G401 (cell line): Measurements from ENCODE around the gene RAB23. TPM values are rescaled to one million over a fixed set of nuclear protein-coding genes. Genes with fewer than 3 reads are reported as not detected.

ENCODE experiments used
- DNase-seq: peaks from one replicate; pipeline ENCODE4 v3.0.0-alpha.2; 2015; ENCODE audit warnings: low spot score
- in situ Hi-C: cut with HindIII; loops from 2 replicates; pipeline ENCODE4 v1.10.0; 2016; ENCODE audit warnings: low sequenced_read_pairs, mixed read lengths
- total RNA-seq: library from RNA; depleted of rRNA; stranded (reverse); fragments of >200 nt; shearing (Covaris generic); gene quantifications from 2 replicates; pipeline ENCODE4 v1.2.3, GENCODE V29; 2014; rRNA removed

Gene RAB23
- 26.7 and 32.7 TPM in 2 replicates for total RNA-seq

DNA sequence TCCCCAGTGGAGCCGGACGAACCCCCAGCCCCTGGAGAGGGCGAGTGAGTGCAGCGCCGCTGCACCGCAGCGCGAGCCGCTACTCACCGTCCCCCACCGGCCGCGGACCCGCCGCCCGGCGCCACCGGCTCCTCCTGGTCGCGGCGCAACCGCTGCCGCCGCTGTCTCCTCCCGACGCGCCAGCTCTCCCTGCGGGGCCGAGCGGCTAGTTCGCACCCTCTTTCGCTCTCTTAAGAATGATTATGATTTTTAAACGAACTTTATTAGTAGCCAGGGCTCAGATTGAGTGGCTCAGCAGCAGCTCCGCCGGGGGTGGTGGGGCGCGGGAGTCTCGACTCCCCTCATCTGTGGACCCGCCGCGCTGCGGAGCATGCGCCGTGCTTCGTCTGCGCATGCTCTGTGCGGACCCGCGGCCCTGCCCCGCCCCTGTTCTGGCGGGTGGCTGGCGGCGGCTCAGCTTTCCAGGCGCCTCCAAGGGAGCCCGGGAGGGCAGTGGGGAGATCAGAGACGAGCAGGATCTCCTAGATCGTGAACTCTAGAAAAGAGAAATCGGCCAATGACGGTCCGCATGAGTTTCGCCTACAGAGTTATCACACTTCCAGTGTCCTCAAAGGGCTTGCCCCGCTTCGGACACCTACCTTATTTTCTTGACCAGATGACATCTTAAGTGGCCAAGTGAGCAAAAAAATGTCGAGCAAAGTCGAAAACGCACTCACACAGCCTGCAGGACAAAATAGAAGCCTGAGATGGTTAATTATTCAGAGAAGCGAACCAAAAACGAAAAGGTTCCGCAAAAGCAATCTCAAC is at the start of gene RAB23:
Gene RAB23, minus strand, starts transcription at position 372 of the 807 bp plus-strand sequence. CDS start 11,927 bp downstream, outside the sequence.
- DNase-seq = peak; percentile 86
- in situ Hi-C loops = no loop called here

- in situ Hi-C loops = no loop called here
Observed at GRCh38 chr6:57268294-57268640, 46.2 kb upstream of the RAB23 start.

DNA sequence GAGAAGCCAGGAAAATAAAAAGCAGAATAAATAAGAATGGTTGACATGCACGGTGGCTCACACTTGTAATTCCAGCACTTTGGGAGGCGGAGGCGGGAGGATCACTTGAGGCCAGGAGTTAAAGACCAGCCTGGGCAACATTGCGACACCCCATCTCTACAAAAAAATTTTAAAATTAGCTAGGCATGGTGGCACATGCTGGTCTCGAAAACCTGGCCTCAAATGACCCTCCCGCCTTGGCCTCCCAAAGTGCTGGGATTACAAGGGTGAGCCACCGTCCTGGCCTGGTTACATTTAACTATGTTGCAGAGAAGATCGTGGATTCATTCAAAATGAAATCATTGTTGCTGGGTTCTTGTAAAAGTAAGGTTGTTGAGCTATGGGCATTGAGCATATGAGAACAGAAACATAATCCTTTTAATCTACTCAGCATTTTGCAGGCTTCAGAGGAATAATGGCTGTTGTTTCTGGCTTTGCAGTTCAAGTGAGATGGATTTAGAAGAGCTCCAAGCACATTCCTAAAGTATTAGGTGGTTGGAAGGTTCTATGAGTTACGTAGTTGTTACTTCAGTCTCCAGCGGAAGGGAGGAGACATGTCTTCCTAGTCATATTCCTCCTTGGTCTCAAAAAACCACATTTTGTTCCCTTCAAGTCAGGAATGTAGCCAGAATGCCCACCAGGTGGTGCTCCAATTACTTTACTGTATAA is 45.6 kb upstream of the RAB23 start:
- in situ Hi-C loops = no loop called here
- peak; percentile 27 for DNase-seq

More at GRCh38 chr6:57268294-57268640, 46.2 kb upstream of the RAB23 start:
- DNase-seq = no peak

- in situ Hi-C loops = no loop called here
- DNase-seq = no peak
Observed at GRCh38 chr6:57265755-57266221, 43.7 kb upstream of the RAB23 start.

GRCh38 chr6:57263739-57264138 is 41.6 kb upstream of the RAB23 start:
- in situ Hi-C loops = no loop called here

DNA sequence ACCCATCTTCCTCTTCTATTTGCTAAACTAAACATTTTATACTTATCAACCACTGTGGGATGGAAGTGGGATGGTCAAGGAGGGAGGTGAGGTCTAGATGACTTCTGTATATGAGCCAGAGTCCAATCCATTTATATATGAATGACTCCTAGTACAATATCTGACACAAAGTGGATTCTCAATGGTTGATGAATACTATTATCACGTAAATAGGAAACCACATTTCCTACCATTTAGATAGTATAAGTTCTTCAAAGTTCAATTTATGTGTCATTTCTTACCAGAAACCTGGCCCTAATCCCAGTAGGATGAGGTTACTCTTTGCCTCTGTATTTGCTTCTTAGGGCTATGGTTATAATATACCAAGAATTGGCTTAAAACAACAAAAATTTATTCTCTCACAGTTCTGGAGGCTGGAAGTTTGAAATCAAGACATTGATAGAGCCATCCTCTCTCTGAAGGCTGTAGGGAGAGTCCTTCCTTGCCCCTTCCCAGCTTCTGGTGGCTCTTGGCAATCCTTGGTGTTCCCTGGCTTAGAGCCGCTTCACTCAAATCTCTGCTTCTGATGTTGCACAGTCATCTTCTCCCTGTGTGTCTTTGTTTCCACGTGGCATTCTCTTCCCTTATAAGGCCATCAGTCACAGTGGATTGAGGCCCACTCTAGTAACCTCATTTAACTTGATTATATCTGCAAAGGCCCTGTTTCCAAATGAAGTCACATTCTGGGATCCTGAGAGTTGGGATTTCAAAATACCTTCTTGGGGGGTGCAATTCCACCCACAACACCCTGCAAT is 41.0 kb upstream of the RAB23 start:
- no peak for DNase-seq
- in situ Hi-C loops = no loop called here

More at GRCh38 chr6:57263739-57264138, 41.6 kb upstream of the RAB23 start:
- no peak for DNase-seq

DNA sequence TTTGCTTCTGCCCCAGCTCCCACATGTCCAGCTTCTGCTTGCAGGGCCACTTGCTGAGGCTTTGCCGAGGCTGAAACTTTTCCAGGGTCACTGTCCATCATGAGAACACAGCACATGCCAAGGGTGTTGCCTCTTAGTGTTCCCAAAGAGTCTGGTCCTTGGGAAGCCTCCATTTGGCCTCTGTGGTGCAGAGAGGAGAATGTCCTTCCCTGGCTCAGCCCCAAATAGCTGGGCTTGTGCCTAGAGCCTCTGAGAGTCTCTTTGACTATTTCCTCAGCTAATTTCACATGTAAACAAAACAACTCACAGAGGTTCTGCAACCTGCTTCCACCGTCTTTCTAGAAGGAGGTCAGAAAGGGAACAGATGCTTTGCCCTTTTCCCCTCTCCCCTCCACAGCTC is 40.4 kb upstream of the RAB23 start:
- in situ Hi-C loops = no loop called here
- peak; percentile 33 for DNase-seq

GRCh38 chr6:57261926-57262325 is 39.8 kb upstream of the RAB23 start:
- in situ Hi-C loops = no loop called here
- peak; percentile 17 for DNase-seq

DNA sequence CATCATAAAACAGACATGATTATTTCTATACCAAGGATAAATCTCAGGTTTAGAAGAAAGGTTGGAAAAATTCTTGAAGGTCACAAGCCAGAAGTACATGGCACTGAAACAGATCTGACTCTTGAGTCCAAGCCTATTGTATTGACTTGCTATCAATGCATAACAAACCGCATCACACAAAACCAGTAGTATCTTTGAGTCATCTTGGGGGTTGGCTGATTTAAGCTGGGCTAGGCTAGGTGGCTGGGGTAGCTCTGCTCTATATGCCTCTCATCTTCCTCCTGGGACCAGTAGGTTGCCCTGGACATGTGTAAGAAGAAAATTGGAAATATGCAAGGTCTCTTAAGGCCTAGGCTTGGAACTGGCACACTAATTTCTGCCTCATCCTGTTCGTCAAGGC is 37.0 kb upstream of the RAB23 start:
- in situ Hi-C loops = no loop called here
- no peak for DNase-seq

DNA sequence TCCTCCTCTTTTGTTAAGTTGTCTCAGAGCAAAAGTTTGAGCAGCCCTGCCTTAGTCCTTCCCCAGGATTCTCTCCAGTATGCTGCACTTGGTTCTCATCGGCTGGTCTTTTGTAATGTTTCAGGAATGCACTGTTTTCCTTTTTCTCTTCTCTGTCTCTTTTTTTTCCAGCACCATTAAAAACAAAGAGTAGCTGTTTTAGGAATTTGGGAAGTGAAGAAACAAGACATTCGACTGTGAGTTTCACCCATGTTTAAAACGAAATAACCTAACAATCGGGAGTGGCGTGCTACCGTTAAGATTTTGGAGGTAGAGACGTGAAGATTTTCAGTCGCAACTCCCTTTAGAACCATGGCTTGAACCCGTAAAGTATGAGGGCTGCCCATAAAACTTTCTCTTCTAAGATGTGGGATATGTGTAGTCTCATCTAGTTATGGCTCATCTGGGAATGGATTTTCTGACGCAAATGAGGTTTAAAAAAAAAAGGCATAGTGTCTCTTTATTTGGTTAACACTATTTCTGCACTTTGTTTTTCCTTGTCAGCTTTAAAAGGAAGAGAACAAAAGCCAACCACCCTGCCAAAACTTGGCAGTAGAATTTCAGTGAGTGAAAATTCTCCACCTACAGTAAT is 35.9 kb upstream of the RAB23 start:
- no peak for DNase-seq
- in situ Hi-C loops = no loop called here

DNA sequence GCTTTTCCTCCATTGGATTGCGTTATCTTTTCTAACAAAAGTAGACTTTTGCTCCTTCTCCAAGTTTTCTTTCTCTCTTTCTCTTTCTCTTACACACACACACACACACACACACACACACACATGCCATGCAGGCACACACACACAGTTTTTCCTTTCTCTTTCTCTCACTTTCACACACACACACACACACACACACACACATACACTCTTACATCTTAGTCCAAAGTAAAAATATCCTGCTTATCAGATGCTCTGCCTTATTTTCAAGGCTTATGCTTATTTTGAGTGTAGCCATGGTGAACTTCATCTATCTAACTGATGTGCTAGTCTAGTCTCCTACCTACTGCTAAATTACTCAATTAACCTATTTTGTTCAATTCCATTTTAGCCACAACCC is 34.4 kb upstream of the RAB23 start:
- in situ Hi-C loops = no loop called here

DNA sequence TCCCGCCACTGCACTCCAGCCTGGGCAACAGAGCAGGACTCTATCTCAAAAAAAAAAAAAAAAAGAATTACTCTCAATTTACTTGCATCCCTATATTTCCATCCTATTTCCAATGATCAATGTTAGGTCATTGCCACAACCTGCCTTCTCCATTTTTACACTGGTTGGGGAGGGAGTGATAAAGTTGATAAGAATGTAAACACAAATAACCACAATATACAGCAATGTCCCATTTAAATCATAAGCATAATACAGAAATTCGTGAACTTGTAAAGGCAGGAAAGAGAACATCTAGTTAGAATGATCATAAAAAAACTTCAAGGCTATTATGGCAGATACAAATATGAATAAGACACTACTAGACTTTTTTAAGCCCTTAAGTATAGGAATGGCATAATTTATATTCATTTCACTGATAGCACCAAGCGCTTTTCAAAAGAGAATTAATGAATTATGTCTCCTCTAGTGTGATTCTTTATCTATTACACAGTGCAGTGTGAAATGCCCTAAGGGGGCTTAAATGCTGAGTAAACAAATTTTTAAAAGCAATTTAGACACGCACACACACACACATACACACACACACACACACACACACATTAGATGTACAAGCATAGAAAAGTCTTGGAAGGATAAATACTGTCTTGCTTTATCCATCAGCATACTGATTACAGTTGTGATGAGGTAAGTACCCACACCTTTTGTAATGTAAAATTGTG is 33.5 kb upstream of the RAB23 start:
- in situ Hi-C loops = no loop called here
- DNase-seq = no peak

More for the DNA sequence above, 34.4 kb upstream of the RAB23 start:
- DNase-seq = no peak

DNA sequence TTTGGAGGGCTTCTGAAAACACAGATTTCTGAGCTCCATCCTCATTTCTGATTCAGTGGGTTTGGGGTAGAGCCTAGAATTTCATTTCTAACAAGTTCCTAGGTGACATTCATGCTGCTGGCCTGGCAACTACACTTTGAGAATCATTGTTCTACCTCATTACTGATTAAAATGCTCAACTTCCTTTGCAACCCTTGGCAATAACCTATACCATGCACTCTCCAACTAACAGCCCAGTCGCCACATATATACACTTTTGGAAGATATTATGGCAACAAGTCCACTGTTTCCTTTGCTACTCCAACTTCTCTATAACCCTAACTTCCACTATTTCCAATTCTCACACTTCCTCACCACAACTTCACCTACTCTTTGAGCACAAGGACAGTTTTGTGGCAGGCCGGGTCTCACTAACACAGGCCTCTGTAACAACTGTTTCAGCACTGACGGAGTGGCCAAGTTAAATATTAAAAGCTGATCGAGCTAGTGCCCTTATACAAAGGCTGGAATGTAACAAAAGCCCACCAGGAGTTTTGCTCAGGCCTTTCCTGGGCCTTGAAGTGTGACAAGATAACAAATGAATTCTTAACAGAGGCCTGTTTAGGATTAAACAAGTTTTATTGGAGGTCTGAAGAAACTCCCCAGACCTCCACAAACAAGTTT is 32.1 kb upstream of the RAB23 start:
- in situ Hi-C loops = no loop called here
- DNase-seq = no peak

DNA sequence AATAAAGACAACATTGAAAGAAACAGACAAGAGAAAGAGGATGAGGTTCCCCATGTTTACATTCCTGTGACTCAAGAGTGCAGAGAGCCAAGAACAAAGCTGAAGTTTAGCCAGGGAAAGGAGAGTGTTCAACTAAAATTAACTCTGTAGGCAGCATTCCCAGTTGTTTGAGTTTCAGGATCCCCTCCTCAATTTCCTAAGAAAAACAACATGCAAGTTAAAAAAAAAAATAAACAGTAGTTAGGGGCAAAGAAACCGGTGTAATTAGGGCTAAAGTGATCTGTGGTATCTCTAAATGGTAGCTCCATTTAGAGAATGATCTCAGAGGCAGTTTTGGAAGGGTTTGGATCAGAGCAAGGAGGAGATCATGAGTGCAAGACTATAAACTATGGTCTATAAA is 30.9 kb upstream of the RAB23 start:
- no peak for DNase-seq

GRCh38 chr6:57252137-57252536 is 30.0 kb upstream of the RAB23 start:
- in situ Hi-C loops = no loop called here
- DNase-seq = no peak

More for the DNA sequence above, 30.9 kb upstream of the RAB23 start:
- in situ Hi-C loops = no loop called here

GRCh38 chr6:57250348-57250747 is 28.2 kb upstream of the RAB23 start:
- DNase-seq = no peak
- in situ Hi-C loops = no loop called here

- no peak for DNase-seq
- in situ Hi-C loops = no loop called here
Observed at GRCh38 chr6:57248311-57248895, 26.3 kb upstream of the RAB23 start.

GRCh38 chr6:57247603-57248002 is 25.5 kb upstream of the RAB23 start:
- in situ Hi-C loops = no loop called here
- no peak for DNase-seq
